DMS53 (cell line): Measurements from ENCODE around the gene PDPN.

Experiments used
- DNase-seq: peaks from one replicate; lab custom pipeline; 2025; lab: John Stamatoyannopoulos, UW

PDPN gene

GRCh38 chr1:13617773-13618172, 34.1 kb downstream of the PDPN start:
- no peak for DNase-seq

- DNase-seq = no peak
Measured at GRCh38 chr1:13618483-13618882, 34.9 kb downstream of the PDPN start.

GRCh38 chr1:13619909-13620308, 36.3 kb downstream of the PDPN start:
- no peak for DNase-seq

- DNase-seq = no peak
Measured at GRCh38 chr1:13620825-13621224, 37.2 kb downstream of the PDPN start.

GRCh38 chr1:13622446-13622845, 38.8 kb downstream of the PDPN start:
- DNase-seq = no peak

GRCh38 chr1:13623021-13623637, 39.5 kb downstream of the PDPN start:
- no peak for DNase-seq

- no peak for DNase-seq
Measured at GRCh38 chr1:13624526-13624925, 40.9 kb downstream of the PDPN start.

GRCh38 chr1:13627127-13627526, 43.5 kb downstream of the PDPN start:
- DNase-seq = no peak

- DNase-seq = no peak
Measured at GRCh38 chr1:13628218-13628617, 44.6 kb downstream of the PDPN start.

GRCh38 chr1:13628711-13629110, 45.1 kb downstream of the PDPN start:
- no peak for DNase-seq

GRCh38 chr1:13642306-13643004, 58.8 kb downstream of the PDPN start:
- no peak for DNase-seq

GRCh38 chr1:13643017-13643416, 59.4 kb downstream of the PDPN start:
- DNase-seq = no peak

GRCh38 chr1:13646521-13646920, 62.9 kb downstream of the PDPN start:
- DNase-seq = no peak

- DNase-seq = no peak
Measured at GRCh38 chr1:13651279-13651678, 67.6 kb downstream of the PDPN start.

GRCh38 chr1:13652238-13652637, 68.6 kb downstream of the PDPN start:
- DNase-seq = no peak

GRCh38 chr1:13661539-13661938, 77.9 kb downstream of the PDPN start:
- no peak for DNase-seq

GRCh38 chr1:13662493-13662892, 78.9 kb downstream of the PDPN start:
- no peak for DNase-seq

- no peak for DNase-seq
Measured at GRCh38 chr1:13663969-13664368, 80.3 kb downstream of the PDPN start.

- no peak for DNase-seq
Measured at GRCh38 chr1:13664451-13664850, 80.8 kb downstream of the PDPN start.

GRCh38 chr1:13666317-13666716, 82.7 kb downstream of the PDPN start:
- DNase-seq = no peak
